A673 (cell line): Measurements from ENCODE around the gene GAB1.

Experiments
- CTCF ChIP-seq: fragments of 300-800, 200-600 bp; sonication (generic); conservative IDR thresholded peaks from 2 replicates; pipeline ENCODE4 v1.5.1; 2017; ENCODE audit warnings: low read depth, mild to moderate bottlenecking, antibody characterized with exemption, low read length, moderate library complexity, mixed read lengths
- EZH2 ChIP-seq: fragments of 200-600 bp; sonication (generic); IDR thresholded peaks from 2 replicates; pipeline ENCODE4 v1.6.1; 2017; ENCODE audit warnings: borderline replicate concordance, low read depth, mild to moderate bottlenecking, mixed read lengths, antibody characterized with exemption, low read length; ENCODE audit not compliant: poor library complexity, severe bottlenecking

- TF ChIP-seq CTCF: no peak
- no peak for TF ChIP-seq EZH2
Observed at GRCh38 chr4:143337600-143338287, 1.1 kb downstream of the GAB1 start.
